GM12801 (cell line): ENCODE measurements around the gene THADA.

ENCODE experiments used
- CTCF ChIP-seq: IDR thresholded peaks from one replicate; pipeline ENCODE4 v1.5.1; 2011; ENCODE audit warnings: control low read depth; ENCODE audit not compliant: insufficient read length; ENCODE audit errors: extremely low read depth

THADA gene

GRCh38 chr2:43225788-43226557 lies 369.9 kb downstream of the THADA start:
- no peak for TF ChIP-seq CTCF

- no peak for TF ChIP-seq CTCF
Observed at GRCh38 chr2:43225093-43225787, 370.6 kb downstream of the THADA start.

- no peak for TF ChIP-seq CTCF
Observed at GRCh38 chr2:43224571-43225092, 371.2 kb downstream of the THADA start.

- no peak for TF ChIP-seq CTCF
Observed at GRCh38 chr2:43224131-43224570, 371.7 kb downstream of the THADA start.

GRCh38 chr2:43223521-43224001 lies 372.3 kb downstream of the THADA start:
- no peak for TF ChIP-seq CTCF

- TF ChIP-seq CTCF, result no peak
Observed at GRCh38 chr2:43222475-43223309, 373.1 kb downstream of the THADA start.
